Measurements from ENCODE around the gene AARS1. TPM values are rescaled to one million over a fixed set of nuclear protein-coding genes. Genes with fewer than 3 reads are reported as not detected.
"Not testable (repeated sequence)": the region's sequence is repeated elsewhere in the genome, so short reads cannot be mapped to it uniquely, and the experiment has no call there.

The AARS1 gene
- 85.5 and 87.5 TPM in 2 replicates for total RNA-seq (2014; rRNA removed; shearing (Covaris generic))
- polyA plus RNA-seq (2015; cell fraction: cytosol; rRNA removed) = 152 and 163 TPM in 2 replicates
- 409 and 416 TPM in 2 replicates for polyA plus RNA-seq (2015; cell fraction: nucleus; rRNA removed)

- peak; percentile 99 for DNase-seq (ENCODE audit: low read depth)
Observed at GRCh38 chr16:70289229-70290094, at the start of gene AARS1. Gene AARS1, minus strand, starts transcription at chr16:70289506. Its CDS starts 6,743 bp downstream, at chr16:70282763.

- no peak for DNase-seq (ENCODE audit: low read depth)
Observed at GRCh38 chr16:70337814-70338213, 48.5 kb upstream of the AARS1 start.

GRCh38 chr16:70332728-70333127 lies 43.4 kb upstream of the AARS1 start:
- not testable (repeated sequence) for DNase-seq (ENCODE audit: low read depth)

GRCh38 chr16:70331588-70332358 lies 42.5 kb upstream of the AARS1 start:
- no peak for DNase-seq (ENCODE audit: low read depth)

- DNase-seq (ENCODE audit: low read depth) = no peak
Observed at GRCh38 chr16:70331091-70331490, 41.8 kb upstream of the AARS1 start.

GRCh38 chr16:70324998-70325747 lies 35.9 kb upstream of the AARS1 start:
- DNase-seq (ENCODE audit: low read depth) = no peak

GRCh38 chr16:70320121-70320520 lies 30.8 kb upstream of the AARS1 start:
- DNase-seq (ENCODE audit: low read depth) = no peak

- DNase-seq (ENCODE audit: low read depth) = not testable (repeated sequence)
Observed at GRCh38 chr16:70307726-70308125, 18.4 kb upstream of the AARS1 start.

- DNase-seq (ENCODE audit: low read depth) = no peak
Observed at GRCh38 chr16:70306880-70307279, 17.6 kb upstream of the AARS1 start.

GRCh38 chr16:70304892-70305448 lies 15.7 kb upstream of the AARS1 start:
- no peak for DNase-seq (ENCODE audit: low read depth)

GRCh38 chr16:70302745-70303144 lies 13.4 kb upstream of the AARS1 start:
- DNase-seq (ENCODE audit: low read depth) = no peak

- DNase-seq (ENCODE audit: low read depth) = no peak
Observed at GRCh38 chr16:70301121-70301520, 11.8 kb upstream of the AARS1 start.

- peak; percentile 67 for DNase-seq (ENCODE audit: low read depth)
Observed at GRCh38 chr16:70298988-70299938, 10.0 kb upstream of the AARS1 start, which contains the start of gene DDX19B. Gene DDX19B, plus strand, starts transcription at chr16:70299186. Its CDS starts 112 bp downstream, at chr16:70299298.

GRCh38 chr16:70295634-70296033 lies 6.3 kb upstream of the AARS1 start:
- DNase-seq (ENCODE audit: low read depth) = no peak

- no peak for DNase-seq (ENCODE audit: low read depth)
Observed at GRCh38 chr16:70294385-70295025, 5.2 kb upstream of the AARS1 start.

GRCh38 chr16:70292148-70292547 lies 2.8 kb upstream of the AARS1 start:
- not testable (repeated sequence) for DNase-seq (ENCODE audit: low read depth)

GRCh38 chr16:70290949-70291519 lies 1.7 kb upstream of the AARS1 start:
- no peak for DNase-seq (ENCODE audit: low read depth)

- not testable (repeated sequence) for DNase-seq (ENCODE audit: low read depth)
Observed at GRCh38 chr16:70287304-70287971, 1.9 kb downstream of the AARS1 start.
